GM21717 (cell line): ENCODE results near the gene SMC5.
"Not testable (repeated sequence)": the region's sequence is repeated elsewhere in the genome, so short reads cannot be mapped to it uniquely, and the experiment has no call there.

Experiments used
- ATAC-seq: cut with Tn5 transposase; IDR thresholded peaks from one replicate; pipeline ENCODE4 v1.9.1; 2021; ENCODE audit warnings: mild to moderate bottlenecking, moderate library complexity; ENCODE audit not compliant: unreplicated experiment

SMC5 gene

DNA sequence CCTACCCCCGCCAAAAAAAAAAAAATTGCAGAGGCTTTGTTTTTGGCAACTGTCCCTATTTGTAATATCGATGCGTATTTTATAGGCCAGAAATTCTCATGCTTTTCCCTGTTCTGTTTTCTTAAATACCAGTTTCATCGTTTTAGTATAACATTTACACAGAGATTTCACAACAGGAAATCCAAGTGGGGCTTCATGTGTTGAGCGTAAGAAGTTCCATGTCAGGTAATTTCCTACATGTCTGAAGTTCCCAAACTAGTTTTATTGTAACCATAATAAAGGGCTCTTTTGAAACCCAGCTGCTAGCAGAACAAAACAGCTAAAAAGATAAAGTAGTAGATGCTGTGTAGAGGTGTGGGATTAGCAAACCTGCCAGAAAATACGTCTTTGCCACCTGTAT, 4.2 kb downstream of the SMC5 start:
- ATAC-seq: no peak

DNA sequence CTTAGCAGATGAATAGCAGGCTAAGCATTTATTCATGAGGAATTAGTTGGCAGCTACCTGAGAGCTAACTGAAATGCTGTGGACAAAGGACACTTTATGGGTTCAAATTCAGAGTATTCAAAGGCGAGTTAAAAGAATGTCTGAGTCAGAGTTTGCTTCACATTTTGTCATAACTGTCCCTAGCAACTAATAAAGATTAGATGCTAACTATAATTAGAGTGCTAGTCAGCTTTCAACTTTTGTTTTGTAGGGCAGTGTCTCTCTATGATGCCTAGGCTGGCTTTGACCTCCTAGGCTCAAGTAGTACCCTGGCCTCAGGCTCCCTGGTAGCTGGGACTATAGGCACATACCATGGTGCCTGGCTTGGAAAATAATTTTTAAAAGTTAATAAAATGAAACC, 4.6 kb downstream of the SMC5 start:
- ATAC-seq: no peak

DNA sequence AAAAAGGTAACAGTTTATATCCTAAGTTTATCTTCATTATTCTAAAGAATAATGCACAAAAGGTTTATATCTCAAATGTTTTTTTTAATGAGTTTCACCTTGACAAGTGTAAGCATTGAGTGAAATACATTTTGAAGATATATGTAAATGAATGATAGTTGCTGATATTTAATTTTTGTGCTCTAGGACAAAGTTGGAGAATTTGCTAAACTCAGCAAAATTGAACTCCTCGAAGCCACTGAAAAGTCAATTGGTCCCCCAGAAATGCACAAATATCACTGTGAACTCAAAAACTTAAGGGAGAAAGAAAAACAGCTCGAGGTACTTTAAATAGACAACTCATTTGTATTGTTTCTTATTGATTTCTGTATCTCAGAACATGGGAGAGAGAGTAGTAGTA, 19.5 kb downstream of the SMC5 start:
- no peak for ATAC-seq

DNA sequence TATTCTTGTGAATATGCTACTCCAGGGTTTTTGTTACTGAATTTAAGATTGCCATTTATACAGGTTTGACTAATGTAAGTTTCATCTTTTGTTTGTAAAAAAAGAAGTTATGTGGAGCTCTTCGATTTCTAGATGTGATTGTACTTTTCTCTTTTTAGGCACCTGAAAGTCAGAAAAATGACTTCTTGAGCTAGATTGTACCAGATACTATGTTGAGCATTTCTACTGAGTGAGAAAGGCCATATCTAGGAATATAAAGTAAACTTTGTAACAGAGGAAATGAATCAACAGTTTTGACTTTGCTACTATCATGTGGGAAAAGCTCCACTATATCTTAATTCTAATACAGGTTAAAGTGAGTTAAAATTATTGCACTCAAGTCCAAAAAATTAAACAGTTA, 25.1 kb downstream of the SMC5 start:
- no peak for ATAC-seq

DNA sequence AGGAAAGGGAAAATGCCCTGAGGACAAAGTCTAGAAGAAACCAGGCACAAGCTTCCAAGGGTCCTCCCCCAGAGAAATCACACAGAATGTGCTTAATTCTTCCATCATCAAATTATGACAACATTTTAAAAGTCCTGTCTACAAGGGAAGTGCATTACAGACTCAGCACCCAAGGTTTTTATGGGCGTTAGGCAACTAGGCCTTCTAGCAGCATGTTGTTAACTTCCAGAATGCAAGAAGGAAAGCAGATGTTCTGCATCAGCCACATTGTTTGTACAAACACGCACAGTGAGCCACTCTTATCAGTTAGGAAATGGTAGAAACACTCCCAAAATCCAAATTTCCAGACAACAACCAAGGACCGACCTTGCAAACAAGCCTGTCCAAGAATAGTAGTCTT, 26.5 kb downstream of the SMC5 start:
- ATAC-seq: no peak

DNA sequence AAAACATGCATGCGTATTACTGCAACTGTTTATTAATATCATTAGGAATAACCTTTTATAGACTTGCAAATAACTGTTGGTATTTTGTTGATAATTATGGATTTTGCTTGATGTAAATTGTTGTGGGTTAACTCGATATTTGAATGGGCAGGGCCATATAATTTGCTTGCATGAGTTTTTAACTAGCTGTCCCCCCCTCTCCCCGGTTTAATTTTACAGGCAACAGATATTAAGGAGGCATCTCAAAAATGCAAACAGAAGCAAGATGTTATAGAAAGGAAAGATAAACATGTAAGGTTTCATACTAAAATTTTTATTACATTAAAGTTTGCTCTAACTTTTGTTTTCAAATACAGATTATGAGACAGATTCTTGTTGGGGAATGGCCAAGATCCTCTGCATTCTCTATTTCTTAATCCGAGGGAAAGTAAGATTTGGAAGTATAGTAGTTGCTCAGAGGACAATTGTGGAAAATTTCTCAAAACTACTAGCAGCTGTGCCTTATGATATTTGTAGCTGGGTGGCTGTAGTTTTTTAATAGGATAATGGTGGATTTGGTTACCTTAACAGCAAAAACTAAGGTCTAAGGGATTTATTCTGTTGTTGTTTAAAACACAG, 27.3 kb downstream of the SMC5 start:
- ATAC-seq: no peak

DNA sequence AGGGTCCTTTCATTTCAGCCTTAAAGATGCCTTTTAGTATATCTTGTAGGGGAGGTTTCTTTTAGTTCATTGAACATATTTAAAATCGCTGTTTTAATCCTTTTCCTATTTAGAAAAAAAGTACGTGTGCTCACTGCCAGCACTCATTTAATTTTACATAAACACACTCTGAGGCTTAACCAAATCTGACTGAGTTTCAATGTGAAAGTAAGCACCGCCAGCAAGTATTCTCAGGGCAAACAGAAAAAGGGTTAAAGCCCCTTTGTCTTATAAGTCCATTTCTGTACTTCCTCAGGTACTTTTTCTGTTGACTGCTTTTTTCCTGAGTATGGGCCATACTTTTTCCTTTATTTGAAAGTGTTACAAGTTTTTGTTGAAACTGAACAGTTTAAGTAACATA, 31.8 kb downstream of the SMC5 start:
- no peak for ATAC-seq

DNA sequence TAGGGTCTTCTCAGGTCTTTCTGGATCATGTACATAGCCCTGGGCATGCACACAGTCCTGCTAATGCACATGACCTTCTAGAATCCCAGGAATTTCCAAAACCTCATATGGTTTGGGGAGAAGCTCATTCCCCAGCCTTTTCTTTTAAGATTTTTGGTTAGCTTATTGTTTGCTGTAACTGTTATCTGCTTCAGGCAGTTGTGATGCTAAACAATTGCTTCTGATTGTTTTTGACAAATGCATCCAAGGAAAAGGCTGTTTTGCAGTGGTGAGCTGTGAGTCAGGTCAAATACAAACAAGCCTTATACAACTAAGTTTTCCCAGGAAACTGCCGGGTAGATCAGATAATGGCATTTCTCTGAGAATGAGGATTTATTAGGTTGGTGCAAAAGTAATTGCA, 32.7 kb downstream of the SMC5 start:
- no peak for ATAC-seq

DNA sequence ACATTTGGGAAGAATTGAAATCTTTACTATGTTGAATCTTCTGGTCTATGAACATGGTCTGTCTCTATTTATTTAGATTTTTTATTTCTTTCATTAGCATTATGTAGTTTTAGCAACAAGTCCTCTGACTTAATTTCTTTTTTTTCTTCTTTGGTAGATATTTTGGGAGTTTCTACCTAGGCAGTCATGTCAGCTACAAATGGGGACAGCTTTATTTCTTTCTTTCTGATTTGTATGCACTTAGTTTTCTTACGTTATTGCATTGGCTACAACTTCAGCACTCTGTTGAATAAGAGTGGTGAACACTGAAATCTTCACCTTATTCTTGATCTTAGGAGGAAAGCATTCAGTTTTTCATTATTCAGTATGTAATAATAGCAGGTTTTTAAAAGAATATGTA, 33.5 kb downstream of the SMC5 start:
- ATAC-seq: no peak

DNA sequence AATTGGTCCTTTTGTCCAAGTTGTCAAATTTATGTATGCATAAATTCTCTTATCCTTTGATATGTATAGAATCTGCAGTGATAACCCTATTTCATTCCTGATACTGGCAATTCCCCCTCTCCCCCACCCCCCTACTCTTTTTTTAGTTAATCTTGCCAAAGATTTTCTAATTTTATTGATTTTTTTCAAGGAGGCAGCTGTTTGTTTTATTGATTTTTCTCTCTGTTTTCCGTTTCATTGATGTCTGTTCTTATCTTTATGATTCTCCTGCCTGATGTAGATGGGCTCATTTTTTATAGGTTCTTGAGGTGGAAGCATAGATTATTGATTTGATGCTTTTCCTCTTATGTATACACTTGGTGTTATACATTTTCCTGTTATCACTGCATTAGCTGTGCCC, 34.4 kb downstream of the SMC5 start:
- no peak for ATAC-seq

DNA sequence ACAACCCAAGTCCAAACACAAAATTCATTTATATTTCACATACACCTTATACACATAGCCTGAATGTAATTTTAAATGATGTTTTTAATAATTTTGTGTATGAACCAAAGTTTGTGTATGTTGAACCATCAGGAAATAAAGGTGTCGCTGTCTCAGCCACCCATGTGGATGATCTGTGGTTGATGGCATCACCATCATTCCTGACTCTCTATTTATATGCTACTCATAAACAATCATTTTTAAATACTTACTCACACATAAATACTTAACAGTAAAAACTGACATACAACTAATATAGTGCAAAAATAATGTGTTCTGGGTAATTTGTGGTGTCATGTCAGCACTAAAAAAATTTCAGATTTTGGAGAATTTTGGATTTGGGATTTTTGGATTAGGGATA, 38.4 kb downstream of the SMC5 start:
- ATAC-seq: no peak

DNA sequence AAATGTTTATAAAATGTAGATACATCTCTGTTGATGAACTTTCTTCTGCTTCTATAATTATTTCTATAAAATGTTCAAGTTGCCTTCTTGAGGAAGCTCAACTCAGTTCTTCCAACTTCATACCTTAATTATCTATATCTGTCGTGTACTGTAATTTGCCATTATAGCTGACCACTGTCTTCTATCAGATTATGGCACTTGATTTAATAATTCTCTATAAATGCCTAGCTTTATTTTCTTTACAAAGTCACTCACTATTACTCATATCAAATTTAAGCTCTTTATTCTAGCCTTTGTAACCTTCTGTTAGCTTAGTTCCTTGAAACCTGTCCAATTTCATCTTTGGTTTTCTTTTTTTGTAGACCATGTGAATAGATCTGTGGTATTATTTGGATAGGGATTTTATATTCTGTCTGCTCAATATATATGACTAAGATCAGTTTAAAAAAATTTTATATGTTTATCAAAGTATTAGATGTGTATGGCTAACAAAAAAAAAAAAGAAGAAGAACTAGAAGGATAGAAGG, 39.5 kb downstream of the SMC5 start:
- no peak for ATAC-seq

DNA sequence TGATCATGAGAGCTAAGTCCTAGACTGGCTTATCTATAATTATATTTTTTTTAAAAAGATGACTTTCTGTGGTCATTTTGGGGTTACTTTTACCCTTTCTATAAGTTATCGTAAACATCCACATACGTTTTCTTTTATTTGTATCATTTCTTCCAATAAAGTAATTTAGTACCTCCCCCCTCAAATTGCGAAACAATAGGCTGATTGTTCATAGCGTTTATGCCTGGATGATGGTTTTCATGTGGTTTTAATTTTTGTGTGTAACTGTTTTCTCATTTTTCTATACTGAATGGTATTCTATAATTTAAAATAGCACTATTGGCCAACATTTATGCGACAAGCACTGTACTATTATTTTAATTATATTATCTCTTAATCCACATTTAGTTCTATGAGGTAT, 44.5 kb downstream of the SMC5 start:
- ATAC-seq: no peak

DNA sequence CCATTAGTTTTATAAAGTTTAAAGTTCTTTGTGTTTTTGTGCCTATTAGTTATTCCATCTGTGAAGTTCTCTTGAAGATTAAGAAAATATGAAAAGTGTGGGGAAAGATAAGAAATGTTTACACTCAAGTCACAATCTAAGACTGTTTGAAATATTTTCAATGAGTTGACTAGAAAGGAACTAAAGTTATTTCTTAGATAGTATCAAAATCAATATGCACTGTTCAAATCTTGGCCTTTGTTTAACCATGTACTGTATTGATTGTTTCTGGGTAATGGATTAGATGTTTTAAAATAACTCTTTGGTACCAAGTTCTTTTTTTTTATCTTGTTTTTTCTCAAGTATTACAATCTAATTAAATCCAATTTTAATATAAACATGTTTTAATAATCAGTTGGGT, 46.0 kb downstream of the SMC5 start:
- ATAC-seq: no peak

DNA sequence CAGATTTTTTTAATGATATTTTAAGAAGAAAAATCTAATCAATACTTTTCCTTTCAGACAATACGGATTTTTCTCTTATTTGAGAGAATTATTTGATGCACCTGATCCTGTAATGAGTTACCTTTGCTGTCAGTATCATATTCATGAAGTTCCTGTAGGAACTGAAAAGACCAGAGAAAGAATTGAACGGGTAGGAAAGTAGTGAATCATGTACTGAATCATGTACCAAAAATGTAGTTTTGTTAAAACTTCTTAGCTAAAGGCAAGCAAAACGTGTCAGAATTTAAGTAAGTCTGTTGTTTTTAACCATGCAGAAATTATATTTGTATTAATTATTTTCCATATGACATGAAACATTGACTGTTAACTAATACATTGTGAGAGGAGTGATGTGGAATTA, 56.6 kb downstream of the SMC5 start:
- no peak for ATAC-seq

DNA sequence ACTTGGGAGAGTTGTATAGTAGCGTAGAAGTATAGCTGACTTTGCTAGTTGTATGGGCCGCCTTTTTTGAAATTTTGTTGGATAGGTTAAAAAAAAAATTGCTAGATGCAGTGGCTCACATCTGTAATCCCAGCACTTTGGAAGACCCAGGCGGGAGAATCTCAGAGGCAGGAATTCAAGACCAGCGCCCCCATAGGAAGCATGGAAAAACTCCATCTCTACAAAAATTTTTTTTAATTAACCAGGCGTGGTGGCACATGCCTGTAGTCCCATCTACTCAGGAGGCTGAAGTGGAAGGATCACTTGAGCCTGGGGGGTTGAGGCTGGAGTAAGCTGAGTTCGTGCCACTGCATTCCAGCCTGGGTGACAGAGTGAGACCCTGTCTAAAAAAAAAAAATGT, 59.2 kb downstream of the SMC5 start:
- ATAC-seq: no peak

DNA sequence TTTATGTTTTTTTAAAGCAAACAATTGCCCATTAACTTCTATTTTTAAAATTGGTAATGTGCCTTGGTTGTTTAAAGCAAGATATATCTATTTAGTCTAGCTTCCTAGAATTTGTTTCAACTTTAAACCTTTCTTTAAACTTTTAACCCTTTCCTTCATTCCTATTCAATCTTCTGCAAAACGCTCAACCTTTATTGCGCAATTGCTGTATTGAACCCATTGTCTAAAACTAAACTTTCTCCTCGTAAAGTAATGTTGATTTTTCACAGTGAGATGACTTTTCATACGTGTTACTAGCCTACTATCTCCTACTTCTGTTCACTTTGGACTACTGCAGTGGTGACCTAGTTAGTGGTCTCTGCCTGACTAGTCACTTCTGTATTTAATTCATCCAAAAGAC, 63.3 kb downstream of the SMC5 start:
- no peak for ATAC-seq

DNA sequence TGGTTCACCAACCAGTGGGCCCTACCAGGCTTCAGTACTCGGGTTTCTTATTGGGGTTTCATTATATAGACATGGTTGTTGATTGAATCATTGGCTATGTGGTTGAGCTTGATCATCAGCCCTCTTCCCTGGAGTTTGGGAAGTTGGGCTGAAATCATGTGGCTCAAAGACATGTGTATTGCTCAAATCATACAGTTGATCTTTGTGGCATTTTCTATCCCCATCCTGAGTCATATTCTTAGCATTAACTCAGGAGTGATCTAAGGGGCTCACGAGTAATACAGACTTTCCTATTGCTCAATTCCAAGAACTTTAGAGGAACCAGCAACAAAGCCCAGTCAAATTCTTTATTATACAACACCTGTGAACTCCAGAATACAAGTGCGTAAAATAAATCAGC, 66.2 kb downstream of the SMC5 start:
- ATAC-seq: no peak

DNA sequence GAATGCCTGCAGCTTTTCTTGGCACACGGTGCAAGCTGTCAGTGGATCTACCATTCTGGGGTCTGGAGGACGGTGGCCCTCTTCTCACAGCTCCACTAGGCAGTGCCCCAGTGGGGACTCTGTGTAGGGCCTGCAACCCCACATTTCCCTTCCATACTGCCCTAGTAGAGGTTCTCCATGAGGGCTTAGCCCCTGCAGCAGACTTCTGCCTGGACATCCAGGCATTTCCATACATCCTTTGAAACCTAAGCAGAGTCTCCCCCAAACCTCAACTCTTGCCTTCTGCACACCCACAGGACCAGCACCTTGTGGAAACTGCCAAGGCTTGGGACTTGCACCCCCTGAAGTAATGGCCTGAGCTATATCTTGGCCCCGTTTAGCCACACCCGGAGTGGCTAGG, 69.8 kb downstream of the SMC5 start:
- not testable (repeated sequence) for ATAC-seq

DNA sequence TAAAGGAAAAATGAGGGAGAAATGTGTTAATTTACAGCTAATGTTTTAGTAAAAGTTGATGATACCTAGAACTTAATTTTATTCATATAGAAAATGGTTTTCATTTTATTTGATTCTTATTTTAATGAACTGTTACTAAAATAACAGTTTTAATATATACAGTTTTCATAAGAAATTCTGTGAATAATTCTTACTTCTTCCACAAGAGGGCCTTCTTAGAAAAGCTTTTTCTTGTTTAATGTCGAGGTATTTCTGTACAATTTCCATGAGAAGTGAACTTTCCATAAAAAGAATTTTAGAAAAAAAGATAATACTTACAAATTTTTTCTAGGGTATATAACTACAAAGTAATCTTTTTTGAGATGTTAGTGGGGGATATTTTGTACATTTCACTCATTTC, 81.8 kb downstream of the SMC5 start:
- no peak for ATAC-seq

DNA sequence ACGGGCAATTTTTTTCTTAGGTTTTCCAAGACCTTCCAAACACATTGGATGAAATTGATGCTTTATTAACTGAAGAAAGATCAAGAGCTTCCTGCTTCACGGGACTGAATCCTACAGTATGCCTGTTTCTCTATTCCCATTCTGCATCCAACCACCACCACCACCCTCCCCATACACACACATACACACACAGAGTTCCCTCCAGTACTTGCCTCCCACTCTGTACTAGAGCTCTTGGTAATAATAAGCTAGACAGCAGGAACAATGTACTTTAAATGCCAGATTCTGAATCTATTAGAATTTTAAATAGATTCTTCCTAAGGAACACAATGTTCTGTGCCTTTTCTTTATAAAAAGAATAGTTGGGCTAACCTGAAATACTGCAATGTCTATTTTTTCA, 88.3 kb downstream of the SMC5 start:
- ATAC-seq: no peak

DNA sequence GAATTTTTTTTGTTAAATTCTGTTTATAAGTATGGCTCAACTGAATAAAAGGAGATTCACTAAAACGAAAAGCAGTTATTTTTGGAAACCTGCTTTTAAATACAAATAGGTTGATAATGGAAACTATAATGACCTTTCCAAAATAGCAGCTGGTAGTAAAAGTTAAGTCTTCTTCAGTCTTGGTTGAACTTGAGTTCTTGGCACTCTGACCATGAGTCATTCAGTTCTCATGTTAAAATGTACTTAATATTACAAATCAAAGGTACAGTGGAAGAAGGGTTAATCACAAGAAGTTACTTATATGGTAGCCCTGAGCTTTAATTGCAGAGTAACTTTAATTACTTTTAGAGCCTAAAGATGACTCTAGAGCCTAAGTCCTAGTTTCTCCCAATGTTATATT, 93.6 kb downstream of the SMC5 start:
- no peak for ATAC-seq

DNA sequence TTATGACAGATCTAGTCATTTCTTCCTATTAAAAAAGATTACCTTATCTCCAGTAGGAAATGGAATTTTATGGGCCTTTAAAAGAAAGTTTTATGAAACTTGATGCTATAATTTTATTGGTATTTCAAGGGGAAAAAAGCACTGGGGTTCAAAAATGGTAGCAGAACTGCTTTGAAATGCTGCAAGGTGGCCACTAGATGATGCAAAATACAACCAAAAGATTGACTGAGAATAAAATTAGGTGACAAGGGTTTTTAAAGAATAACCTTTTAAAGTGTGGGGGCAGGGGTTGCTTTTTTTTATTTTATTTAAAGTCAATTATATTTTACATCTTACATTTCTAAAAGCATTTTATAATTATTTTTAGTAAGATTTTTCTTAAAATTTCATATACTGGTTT, 94.0 kb downstream of the SMC5 start:
- ATAC-seq: no peak

DNA sequence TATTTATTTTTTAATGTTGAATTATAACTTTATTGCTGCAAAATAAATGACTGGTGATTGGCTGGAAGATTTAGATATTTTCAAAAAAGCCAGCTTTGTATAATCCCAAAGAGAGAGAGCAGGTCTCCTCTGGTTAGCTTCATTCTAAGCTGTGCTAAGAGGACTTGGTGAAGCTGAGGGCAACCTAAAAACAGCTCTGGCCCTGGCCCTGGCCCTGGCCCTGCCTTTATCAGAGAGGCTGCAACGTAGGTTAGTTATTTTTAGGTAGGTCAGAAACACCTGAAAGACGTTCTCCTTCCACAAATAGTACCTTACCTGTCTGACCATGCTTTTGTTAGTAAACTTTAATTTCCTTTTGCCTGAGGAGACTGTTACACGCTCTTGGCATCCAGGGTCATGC, 97.0 kb downstream of the SMC5 start:
- no peak for ATAC-seq
